ENCODE measurements around the gene PGBD5.

Gene PGBD5

DNA sequence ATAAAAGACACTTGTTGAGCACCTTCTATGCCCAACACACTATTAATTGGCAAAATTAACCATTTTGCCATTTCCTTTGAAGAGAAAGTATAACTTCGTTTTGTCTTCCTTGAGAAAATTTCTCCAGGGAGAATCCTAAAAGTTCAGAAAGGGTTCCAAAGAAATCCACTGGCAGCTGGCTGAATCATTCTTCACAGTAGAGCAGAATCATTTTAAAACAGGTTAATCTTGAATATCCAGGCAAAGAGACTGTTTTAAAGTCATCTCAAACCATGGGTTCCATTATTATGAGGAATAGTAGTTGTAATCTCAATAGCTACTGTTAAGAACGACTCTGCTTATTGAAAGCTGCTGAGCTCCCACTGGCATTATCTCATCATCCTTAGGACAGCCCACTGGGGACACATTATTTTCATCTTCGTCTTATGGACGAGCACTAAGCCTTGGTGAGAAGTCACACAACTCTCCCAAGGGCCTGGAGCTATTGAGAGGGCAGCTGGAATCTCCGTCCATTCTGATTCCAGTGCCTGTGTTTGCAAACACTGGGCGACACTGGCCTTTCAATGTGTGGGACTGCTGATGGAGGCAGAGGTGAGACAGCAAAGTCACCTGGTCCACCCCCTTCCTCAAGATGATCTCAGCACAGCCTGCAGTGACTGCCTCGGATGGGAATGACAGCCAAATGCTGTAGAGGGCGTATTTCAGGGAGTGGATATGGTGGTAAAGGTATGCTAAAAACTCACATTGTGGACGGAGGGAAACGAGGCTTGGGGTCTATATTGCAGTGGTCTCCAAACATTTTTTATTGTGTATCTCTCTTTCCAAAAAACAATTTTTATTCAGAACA lies 15.3 kb upstream of the PGBD5 start:
- no peak overlapping the region for H3K4me3 ChIP-seq (ENCODE audit: low read depth, low read length)
- TF ChIP-seq, protein P1, sequence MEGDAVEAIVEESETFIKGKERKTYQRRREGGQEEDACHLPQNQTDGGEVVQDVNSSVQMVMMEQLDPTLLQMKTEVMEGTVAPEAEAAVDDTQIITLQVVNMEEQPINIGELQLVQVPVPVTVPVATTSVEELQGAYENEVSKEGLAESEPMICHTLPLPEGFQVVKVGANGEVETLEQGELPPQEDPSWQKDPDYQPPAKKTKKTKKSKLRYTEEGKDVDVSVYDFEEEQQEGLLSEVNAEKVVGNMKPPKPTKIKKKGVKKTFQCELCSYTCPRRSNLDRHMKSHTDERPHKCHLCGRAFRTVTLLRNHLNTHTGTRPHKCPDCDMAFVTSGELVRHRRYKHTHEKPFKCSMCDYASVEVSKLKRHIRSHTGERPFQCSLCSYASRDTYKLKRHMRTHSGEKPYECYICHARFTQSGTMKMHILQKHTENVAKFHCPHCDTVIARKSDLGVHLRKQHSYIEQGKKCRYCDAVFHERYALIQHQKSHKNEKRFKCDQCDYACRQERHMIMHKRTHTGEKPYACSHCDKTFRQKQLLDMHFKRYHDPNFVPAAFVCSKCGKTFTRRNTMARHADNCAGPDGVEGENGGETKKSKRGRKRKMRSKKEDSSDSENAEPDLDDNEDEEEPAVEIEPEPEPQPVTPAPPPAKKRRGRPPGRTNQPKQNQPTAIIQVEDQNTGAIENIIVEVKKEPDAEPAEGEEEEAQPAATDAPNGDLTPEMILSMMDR (IDR thresholded peaks at IDR 0.05; ENCODE audit: insufficient read depth, low read length, missing control alignments) = no peak
- ChIA-PET POLR2A (no interaction called here), CTCF (no interaction called here)
- DNase-seq (ENCODE audit: low read depth, low spot score) = no peak

DNA sequence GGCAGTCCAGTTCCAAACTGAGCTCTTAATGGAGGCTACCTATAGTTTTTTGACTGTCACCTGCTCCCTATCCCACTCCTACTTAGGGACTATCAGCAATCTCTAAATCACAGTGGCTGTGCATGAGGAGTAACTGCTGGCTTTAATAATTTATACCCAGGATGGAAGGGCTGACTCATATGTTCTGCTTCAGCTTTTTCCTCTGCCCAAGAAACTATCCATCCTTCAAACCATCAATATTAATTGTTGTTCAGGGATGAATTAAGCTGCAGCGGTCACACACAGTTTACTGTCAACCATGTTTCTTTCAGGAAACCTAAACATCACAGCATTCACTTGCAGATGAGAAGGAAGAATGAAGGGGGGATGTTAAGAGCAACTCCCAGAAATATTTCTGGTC lies 9.0 kb upstream of the PGBD5 start:
- TF ChIP-seq, protein P1 (IDR thresholded peaks at IDR 0.05; ENCODE audit: insufficient read depth, low read length, missing control alignments) = no peak
- ChIA-PET CTCF (no interaction called here), POLR2A (no interaction called here)
- no peak overlapping the region for H3K4me3 ChIP-seq (ENCODE audit: low read depth, low read length)
- DNase-seq (ENCODE audit: low read depth, low spot score) = no peak

DNA sequence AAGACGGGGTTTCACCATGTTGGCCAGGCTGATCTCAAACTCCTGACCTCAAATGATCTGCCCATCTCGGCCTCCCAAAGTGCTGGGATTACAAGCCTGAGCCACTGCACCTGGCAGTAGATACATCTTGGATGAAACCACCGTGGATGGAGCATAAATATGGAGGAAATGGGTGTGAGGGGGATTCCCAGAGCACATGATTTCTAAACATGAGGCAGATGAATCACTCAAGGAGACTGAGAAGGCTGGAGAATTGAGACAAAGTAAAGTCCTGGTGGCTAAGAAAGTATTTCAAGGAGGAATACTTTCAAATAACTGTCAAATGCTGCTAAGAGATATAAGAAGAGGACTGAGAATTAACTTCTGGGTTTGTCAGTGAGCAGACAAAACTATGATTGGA lies 5.4 kb upstream of the PGBD5 start:
- no peak overlapping the region for H3K4me3 ChIP-seq (ENCODE audit: low read depth, low read length)
- TF ChIP-seq, protein P1 (IDR thresholded peaks at IDR 0.05; ENCODE audit: insufficient read depth, low read length, missing control alignments) = no peak
- POLR2A ChIA-PET = no interaction called here
- no peak for DNase-seq (ENCODE audit: low read depth, low spot score)
- CTCF ChIA-PET = no interaction called here

DNA sequence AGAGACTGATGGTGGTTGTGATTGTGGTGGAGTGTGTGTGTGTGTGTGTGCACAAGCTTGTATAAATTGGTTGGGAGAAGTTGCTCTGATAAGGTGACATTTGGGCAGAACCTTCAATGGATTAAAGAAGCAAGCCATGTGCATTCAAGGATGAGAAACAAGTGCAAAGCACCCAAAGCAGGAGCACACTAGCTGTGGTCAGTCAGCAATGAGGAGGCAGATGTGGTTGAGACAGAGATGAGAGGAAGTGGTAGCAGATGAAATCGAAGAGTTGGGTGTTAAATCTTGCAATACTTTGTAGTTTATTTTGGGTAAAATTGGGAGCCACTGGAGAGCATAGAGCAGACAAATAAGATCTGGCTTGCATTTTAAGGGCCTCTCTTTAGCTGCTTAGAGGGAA lies 4.4 kb upstream of the PGBD5 start:
- ChIA-PET CTCF (no interaction called here), POLR2A (no interaction called here)
- H3K4me3 ChIP-seq (ENCODE audit: low read depth, low read length) = no peak overlapping the region
- TF ChIP-seq, protein P1 (IDR thresholded peaks at IDR 0.05; ENCODE audit: insufficient read depth, low read length, missing control alignments) = no peak
- no peak for DNase-seq (ENCODE audit: low read depth, low spot score)

DNA sequence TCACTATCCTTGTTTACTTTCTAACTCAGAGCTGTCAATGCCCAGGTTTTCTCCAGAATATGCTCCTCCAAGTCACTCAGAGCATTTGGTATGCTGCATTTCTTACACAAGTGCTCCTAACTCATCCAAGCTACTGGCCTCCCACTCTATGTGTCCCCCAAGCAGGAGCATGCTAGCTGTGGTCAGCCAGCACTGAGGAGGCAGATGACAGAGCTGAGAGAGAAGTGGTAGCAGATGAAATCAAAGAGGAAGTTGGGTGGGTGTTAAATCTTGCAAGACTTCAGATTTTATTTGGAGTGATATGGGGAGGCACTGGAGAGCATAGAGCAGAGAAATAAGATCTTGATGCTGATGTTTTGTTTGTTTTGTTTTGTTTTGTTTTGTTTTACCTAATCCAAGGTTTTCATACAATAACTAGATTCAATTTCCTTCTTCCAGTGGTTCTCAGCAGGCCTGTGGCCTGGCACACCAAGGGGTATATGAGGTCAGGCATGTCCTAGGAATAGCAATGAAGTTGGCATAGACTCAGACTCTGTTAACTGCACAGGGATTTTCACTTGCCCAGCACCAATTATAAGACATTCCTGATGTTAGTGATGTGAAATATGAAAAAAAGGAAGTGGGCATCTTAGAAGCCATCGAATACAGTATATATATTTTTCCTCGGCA lies 3.1 kb upstream of the PGBD5 start:
- no peak overlapping the region for H3K4me3 ChIP-seq (ENCODE audit: low read depth, low read length)
- no peak for DNase-seq (ENCODE audit: low read depth, low spot score)
- POLR2A ChIA-PET = no interaction called here
- CTCF ChIA-PET = no interaction called here
- TF ChIP-seq, protein P1 (IDR thresholded peaks at IDR 0.05; ENCODE audit: insufficient read depth, low read length, missing control alignments) = no peak

DNA sequence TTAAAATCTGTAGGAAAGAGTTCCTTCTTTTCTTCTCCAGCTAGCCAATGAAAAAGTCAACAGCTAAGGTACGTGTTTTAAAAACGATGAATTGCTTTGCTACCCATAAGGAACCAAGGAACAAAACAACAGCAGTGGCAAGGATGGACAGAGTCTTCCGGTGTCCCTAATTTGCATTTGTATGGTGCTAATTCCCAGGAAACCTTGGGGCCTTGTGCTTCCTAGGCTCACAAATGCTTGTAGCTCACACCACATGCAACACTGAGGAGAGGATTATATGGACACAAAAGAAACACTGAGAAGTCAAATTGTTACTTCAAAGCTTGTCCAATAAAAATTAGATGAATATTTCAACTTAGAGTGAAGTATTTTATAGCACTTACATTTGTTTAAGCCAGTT lies 1.8 kb upstream of the PGBD5 start:
- no peak overlapping the region for H3K4me3 ChIP-seq (ENCODE audit: low read depth, low read length)
- ChIA-PET CTCF (no interaction called here), POLR2A (no interaction called here)
- TF ChIP-seq, protein P1 (IDR thresholded peaks at IDR 0.05; ENCODE audit: insufficient read depth, low read length, missing control alignments) = no peak
- no peak for DNase-seq (ENCODE audit: low read depth, low spot score)
